Spinal cord (tissue), 10 donors: ENCODE measurements around the gene ACTN1. TPM values are rescaled to one million over a fixed set of nuclear protein-coding genes. Genes with fewer than 3 reads are reported as not detected.

Experiments
- DNase-seq, 6 donors: peaks; one replicate each; pipeline versions ENCODE4 v3.0.0 to v3.0.0-alpha.2; 2013 to 2015; ENCODE audit warnings: low spot score in 6 of 6, low read depth in 4 of 6
- H3K27ac ChIP-seq: one replicate; pipeline ENCODE4 v1.5.1; 2013; ENCODE audit warnings: low read depth, low read length, control low read depth
- H3K27me3 ChIP-seq: one replicate; pipeline ENCODE4 v1.6.1; 2013; ENCODE audit warnings: low read length; ENCODE audit not compliant: control insufficient read depth, insufficient read depth
- H3K36me3 ChIP-seq: one replicate; pipeline ENCODE4 v1.6.1; 2013; ENCODE audit warnings: low read length; ENCODE audit not compliant: control insufficient read depth, insufficient read depth
- H3K4me1 ChIP-seq: one replicate; pipeline ENCODE4 v1.6.1; 2013; ENCODE audit warnings: low read length; ENCODE audit not compliant: control insufficient read depth, insufficient read depth
- H3K4me3 ChIP-seq: one replicate; pipeline ENCODE4 v1.5.1; 2013; ENCODE audit warnings: low read depth, low read length, control low read depth
- H3K9me3 ChIP-seq: one replicate; pipeline ENCODE4 v1.6.1; 2013; ENCODE audit warnings: low read length; ENCODE audit not compliant: control insufficient read depth, insufficient read depth
- WGBS: methylation state at CpG from one replicate; pipeline ENCODE4 v1.1.5; 2013; ENCODE audit warnings: missing lambda C conversion rate; ENCODE audit not compliant: insufficient coverage; 5-methylcytosine and 5-hydroxymethylcytosine counted together
- polyA plus RNA-seq, 2 donors: library from polyadenylated mRNA; unstranded; fragments of 120-200 nt; gene quantifications; one replicate each; pipeline ENCODE4 v1.2.1, GENCODE V29; 2013; ENCODE audit not compliant: insufficient read length in 2 of 2
- total RNA-seq, 2 donors: library from RNA; depleted of rRNA in 1 of 2; stranded (reverse); fragments of 120-200 nt in 1 of 2; fragments of >200 nt in 1 of 2; gene quantifications; one replicate each; pipeline versions ENCODE4 v1.2.3 to v1.2.4, GENCODE V29; 2013 to 2014
- donor health status: healthy.

The ACTN1 gene
- total and polyA plus RNA-seq, 4 donors, result 41.6 to 49.4 (median 46.2) TPM

DNA sequence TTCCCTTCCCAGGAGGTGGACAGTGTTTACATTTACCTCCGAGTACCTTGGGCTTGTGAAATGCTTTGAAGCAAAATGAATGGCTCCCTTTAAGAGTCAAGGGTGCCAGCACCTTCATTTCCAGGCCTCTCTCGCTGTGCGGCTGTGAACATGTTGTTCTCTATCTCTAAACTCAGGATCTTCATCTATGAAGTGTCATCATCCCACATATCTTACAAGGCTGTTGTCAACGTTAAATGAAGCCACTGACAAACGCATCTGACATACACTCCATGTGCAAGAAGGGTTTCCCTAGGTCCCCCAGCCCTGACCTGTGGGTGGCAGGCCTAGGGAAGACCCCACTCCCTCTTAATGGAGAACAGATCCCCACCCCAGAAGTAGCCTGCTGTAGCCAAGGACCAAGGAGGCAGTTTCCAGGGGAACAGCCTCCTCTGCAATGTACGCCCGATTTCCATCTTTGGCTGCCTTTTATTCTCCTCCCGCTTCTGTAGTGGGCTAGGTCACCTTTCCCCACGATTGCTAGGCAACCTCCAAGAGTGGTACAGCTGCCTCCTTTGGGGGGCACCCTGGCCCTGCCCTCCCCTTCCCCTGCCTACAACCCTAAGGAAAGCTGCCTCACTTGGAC lies 7.6 kb downstream of the ACTN1 start:
- Histone ChIP-seq H3K27me3 (no peaks in the 10 kb centered on the region), H3K4me3 (no peak overlapping the region), H3K9me3 (no peaks in the 10 kb centered on the region), H3K36me3 (peaks cover 9% of the 10 kb centered on the region), H3K4me1 (peaks cover 30% of the 10 kb centered on the region), H3K27ac (no peak overlapping the region)
- no peak for DNase-seq
- WGBS, result 64% methylated on average over 7 of the region's 9 CpGs

DNA sequence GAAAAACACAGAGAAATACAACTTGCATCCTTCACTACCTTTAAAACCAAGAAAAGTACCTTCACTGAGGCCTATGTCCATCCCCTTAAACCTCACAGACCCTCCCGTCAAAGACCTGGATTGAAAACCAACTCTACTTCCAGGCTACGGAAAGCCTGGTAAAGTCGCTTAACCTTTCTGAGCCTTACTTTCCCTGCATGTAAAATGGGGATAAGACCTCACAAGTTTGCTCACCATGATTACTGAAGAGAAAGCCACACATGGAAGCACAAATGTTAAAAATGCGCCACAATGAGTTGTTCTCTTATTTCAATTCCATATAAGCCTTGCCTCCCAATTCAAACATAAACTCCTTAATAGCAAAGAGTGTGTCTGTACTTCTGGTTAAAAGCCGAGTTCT lies 8.4 kb downstream of the ACTN1 start:
- peaks cover 8% of the 10 kb centered on the region for H3K36me3 ChIP-seq
- 77% methylated on average over 5 of the region's 5 CpGs for WGBS
- peaks cover 25% of the 10 kb centered on the region for H3K4me1 ChIP-seq
- no peak overlapping the region for H3K27ac ChIP-seq
- no peak for DNase-seq
- H3K9me3 ChIP-seq, result no peaks in the 10 kb centered on the region
- no peaks in the 10 kb centered on the region for H3K27me3 ChIP-seq
- H3K4me3 ChIP-seq, result no peak overlapping the region

DNA sequence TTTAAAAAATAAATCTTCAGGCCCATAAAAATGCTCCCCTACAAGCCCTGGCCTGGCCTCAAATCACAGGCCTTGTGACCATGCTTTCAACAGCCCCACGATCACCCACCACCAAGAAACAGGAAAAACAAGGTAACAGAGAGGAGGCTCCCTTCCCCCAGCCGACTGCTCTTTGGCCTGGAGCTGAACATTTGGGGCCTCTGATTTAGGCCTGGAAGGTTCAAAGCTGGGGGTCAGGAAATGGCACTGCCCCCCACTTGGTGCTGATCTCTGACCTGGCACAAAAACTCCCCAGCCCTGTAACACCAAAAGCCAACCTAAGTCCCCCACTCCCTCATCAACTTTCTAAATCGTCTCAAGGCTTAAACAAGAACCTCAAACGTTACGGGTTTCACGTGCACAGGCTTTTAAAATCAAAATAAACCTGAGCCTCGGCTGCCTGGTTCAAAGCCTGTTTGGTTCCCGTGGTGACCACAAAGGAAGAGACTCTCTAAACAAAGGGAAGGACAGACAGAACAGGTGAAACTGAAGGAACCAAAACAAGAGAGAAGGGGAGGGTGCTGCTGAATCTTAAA lies 9.0 kb downstream of the ACTN1 start:
- Histone ChIP-seq H3K27ac (peak overlapping the region; percentile 42), H3K36me3 (peaks cover 8% of the 10 kb centered on the region), H3K27me3 (no peaks in the 10 kb centered on the region), H3K4me1 (peaks cover 30% of the 10 kb centered on the region), H3K4me3 (no peak overlapping the region), H3K9me3 (no peaks in the 10 kb centered on the region)
- WGBS, result 45% methylated on average over 8 of the region's 8 CpGs
- no peak for DNase-seq

DNA sequence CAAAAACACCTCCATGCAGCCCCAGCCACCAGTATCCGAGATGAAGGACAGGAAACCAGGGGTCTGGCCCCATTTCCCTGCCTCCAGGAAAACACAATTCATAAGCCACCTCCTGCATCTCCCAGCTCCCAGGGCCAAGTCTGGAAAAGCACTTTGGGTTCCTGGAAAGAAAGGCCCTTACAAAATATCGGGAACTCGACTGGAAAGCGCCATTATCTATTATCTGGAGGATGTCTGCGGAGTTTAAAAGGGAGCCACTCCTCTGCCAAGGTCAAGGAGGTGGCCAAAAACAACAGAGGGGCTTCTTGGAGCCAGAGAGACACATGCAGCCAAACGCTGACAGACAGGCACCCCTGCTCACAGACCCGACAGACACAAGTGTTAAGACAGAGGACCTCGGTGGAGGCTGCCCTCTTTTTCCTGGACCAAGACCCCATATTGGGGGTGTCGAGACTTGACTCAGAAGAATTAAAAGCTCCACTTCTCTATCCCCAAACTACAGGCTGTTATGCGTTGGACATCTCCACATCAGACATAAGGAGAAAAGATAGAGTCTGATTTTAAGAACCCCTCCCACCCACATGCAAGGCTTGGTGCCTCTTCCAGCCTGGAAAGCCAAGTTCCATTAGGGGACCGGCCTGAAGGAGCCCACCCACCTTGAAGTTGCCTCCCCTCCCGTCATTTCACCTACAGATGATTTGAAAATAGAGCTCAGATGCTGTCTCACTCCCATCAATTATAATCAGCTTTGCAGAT lies 9.6 kb downstream of the ACTN1 start:
- Histone ChIP-seq H3K4me3 (no peak overlapping the region), H3K4me1 (peaks cover 33% of the 10 kb centered on the region), H3K9me3 (no peaks in the 10 kb centered on the region), H3K27ac (peak overlapping the region; percentile 42), H3K36me3 (peaks cover 5% of the 10 kb centered on the region), H3K27me3 (no peaks in the 10 kb centered on the region)
- DNase-seq, result peak in 1 of 6 donors; percentile 56
- 36% methylated on average over 7 of the region's 12 CpGs for WGBS

DNA sequence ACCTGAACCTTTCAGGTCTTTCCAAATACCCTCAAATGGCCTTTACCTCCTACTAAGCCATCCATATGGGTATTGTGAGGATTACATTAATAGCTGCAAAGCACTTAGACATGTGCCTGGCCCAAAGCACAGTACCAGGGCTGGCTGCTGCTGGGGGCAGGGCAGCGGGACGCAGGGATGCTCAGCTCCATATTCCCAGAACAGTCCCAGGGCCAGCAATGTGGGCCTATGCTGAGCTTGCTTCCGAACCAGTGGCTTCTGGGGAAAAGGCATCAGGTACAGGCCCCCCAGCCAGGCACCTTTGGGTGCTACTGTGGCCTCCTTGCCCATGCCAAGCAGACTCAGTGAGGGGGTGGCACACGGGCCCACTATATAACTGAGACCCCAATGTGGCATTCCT lies 10.4 kb downstream of the ACTN1 start:
- no peak overlapping the region for H3K4me3 ChIP-seq
- WGBS, result 97% methylated on average over 3 of the region's 4 CpGs
- no peak overlapping the region for H3K27ac ChIP-seq
- peaks cover 5% of the 10 kb centered on the region for H3K36me3 ChIP-seq
- H3K27me3 ChIP-seq, result no peaks in the 10 kb centered on the region
- no peak for DNase-seq
- peaks cover 38% of the 10 kb centered on the region for H3K4me1 ChIP-seq
- no peaks in the 10 kb centered on the region for H3K9me3 ChIP-seq

DNA sequence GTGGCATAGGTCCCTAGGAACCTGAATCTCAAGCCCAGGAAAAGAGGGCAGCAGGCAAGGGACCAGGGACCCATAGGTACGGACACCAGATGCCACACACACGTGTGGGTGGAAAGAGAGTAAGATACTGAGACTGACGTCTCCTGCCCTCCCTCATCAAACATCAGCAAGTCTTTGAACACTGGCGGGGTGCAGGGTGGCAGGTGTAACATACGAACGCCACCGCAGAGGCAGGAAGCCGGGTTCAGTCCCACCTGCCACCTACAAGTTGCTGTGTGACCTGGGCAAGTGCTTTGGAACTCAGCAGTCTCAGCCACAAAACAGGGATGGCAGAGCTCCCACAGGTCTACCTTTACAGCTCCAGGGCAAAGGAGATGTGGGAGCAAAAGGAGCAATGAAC lies 11.1 kb downstream of the ACTN1 start:
- no peak for DNase-seq
- Histone ChIP-seq H3K4me1 (peaks cover 38% of the 10 kb centered on the region), H3K27me3 (no peaks in the 10 kb centered on the region), H3K27ac (no peak overlapping the region), H3K9me3 (no peaks in the 10 kb centered on the region), H3K36me3 (peaks cover 5% of the 10 kb centered on the region), H3K4me3 (no peak overlapping the region)
- 95% methylated on average over 5 of the region's 8 CpGs for WGBS

DNA sequence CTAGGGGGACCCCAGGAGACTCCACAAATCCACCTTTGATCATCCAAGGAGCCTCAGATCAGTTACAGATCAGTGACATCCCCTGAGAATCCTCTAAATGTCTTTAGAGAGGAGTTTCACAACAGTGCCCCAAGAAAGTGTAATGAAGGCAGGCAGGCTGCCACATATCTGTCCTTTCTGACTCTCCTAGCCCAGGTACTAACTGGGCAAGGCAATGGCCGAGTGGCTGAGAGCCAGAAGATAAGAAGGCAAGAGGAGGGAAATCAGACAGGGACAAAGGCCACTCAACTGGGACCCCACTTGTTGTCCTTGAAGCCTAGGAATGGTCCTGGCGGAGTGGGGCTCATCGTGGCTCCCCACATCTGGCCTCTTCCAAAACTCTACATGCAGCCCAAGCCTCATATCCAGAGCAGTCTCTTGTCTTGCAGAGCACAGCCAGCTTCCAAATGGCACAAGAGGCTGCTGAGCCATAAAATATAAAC lies 11.6 kb downstream of the ACTN1 start:
- Histone ChIP-seq H3K27ac (no peak overlapping the region), H3K27me3 (no peaks in the 10 kb centered on the region), H3K9me3 (no peaks in the 10 kb centered on the region), H3K4me1 (peaks cover 38% of the 10 kb centered on the region), H3K4me3 (no peak overlapping the region), H3K36me3 (peaks cover under 1% of the 10 kb centered on the region)
- DNase-seq, result no peak
- WGBS, result 100% methylated on average over 2 of the region's 3 CpGs

DNA sequence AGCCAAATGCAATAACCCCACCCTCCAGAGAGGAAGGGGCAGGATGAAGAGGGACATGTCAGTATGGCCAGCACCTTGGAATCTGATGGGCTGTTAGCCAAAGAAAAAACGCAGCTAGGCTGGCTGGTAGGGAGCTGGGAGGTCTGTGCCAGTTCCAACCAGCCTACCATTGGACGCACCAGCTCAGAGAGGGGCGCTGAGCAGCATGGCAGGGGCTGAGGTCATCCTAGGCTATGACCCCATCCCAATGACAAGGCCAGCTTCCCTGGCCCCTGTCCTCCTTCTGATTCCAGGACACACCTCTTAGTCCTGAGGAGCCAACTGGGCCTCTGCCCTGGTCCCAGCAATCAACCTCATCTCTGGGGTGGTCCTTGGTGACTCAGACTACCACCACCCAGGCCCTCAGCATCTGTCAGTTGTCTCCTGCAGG lies 12.2 kb downstream of the ACTN1 start:
- Histone ChIP-seq H3K4me1 (peaks cover 44% of the 10 kb centered on the region), H3K36me3 (no peaks in the 10 kb centered on the region), H3K4me3 (no peak overlapping the region), H3K9me3 (no peaks in the 10 kb centered on the region), H3K27me3 (no peaks in the 10 kb centered on the region), H3K27ac (no peak overlapping the region)
- 82% methylated on average over 3 of the region's 3 CpGs for WGBS
- DNase-seq, result no peak

DNA sequence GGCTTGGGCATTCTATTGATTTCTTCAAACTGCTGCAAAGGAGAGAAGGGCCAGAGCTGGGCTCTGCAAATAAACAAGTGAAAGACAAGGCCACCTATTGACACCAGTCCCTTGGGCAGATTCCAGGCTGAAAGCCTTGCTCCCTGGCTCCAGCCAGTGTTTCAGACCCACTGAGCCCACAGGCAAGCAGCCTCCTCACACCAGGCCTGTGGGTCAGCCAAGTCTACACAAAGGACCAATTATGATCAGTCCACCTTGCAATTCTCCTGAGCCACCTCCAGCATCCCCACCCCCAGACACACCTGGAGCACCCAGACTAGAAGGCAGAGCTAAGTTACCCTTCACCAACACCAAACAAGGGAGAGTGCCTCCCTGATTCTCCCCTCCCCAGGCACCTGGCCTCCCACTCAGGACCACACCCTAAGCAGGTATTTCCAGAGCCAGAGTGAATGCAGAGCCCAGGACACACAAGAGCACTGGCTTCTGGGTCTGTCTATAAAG lies 13.8 kb downstream of the ACTN1 start:
- H3K4me3 ChIP-seq, result no peak overlapping the region
- H3K27ac ChIP-seq, result no peak overlapping the region
- H3K36me3 ChIP-seq, result no peaks in the 10 kb centered on the region
- H3K27me3 ChIP-seq, result no peaks in the 10 kb centered on the region
- H3K4me1 ChIP-seq, result peaks cover 47% of the 10 kb centered on the region
- no peak for DNase-seq
- H3K9me3 ChIP-seq, result no peaks in the 10 kb centered on the region
